ENCODE results near the gene TERB2.
"Not testable (repeated sequence)": the region's sequence is repeated elsewhere in the genome, so short reads cannot be mapped to it uniquely, and the experiment has no call there.

Gene TERB2

GRCh38 chr15:44956388-44956787, at the start of gene TERB2:
Gene TERB2, plus strand, starts transcription at chr15:44956687. Its CDS starts 32 bp downstream, at chr15:44956719.
- no peak for DNase-seq

GRCh38 chr15:44909423-44909822, 47.1 kb upstream of the TERB2 start:
- no peak for DNase-seq

GRCh38 chr15:44910981-44911625, 45.4 kb upstream of the TERB2 start:
- DNase-seq, result no peak

- not testable (repeated sequence) for DNase-seq
Measured at GRCh38 chr15:44912186-44912585, 44.3 kb upstream of the TERB2 start.

GRCh38 chr15:44912974-44913448, 43.5 kb upstream of the TERB2 start:
- DNase-seq, result not testable (repeated sequence)

GRCh38 chr15:44918136-44918535, 38.4 kb upstream of the TERB2 start:
- DNase-seq, result no peak

GRCh38 chr15:44928658-44929057, 27.8 kb upstream of the TERB2 start:
- DNase-seq, result not testable (repeated sequence)

GRCh38 chr15:44930283-44930682, 26.2 kb upstream of the TERB2 start:
- not testable (repeated sequence) for DNase-seq

GRCh38 chr15:44958302-44958701, 1.8 kb downstream of the TERB2 start:
- not testable (repeated sequence) for DNase-seq

- no peak for DNase-seq
Measured at GRCh38 chr15:44968475-44968874, 12.0 kb downstream of the TERB2 start.

GRCh38 chr15:44971036-44971435, 14.5 kb downstream of the TERB2 start:
- no peak for DNase-seq

- not testable (repeated sequence) for DNase-seq
Measured at GRCh38 chr15:44976183-44976582, 19.7 kb downstream of the TERB2 start.

GRCh38 chr15:44977781-44978180, 21.3 kb downstream of the TERB2 start:
- DNase-seq, result not testable (repeated sequence)

- not testable (repeated sequence) for DNase-seq
Measured at GRCh38 chr15:44979617-44980339, 23.3 kb downstream of the TERB2 start.

GRCh38 chr15:44984144-44984543, 27.7 kb downstream of the TERB2 start:
- not testable (repeated sequence) for DNase-seq

- DNase-seq, result not testable (repeated sequence)
Measured at GRCh38 chr15:44986346-44987055, 30.0 kb downstream of the TERB2 start.

- not testable (repeated sequence) for DNase-seq
Measured at GRCh38 chr15:44987711-44988110, 31.2 kb downstream of the TERB2 start.

GRCh38 chr15:44988184-44988869, 31.8 kb downstream of the TERB2 start:
- not testable (repeated sequence) for DNase-seq

GRCh38 chr15:44988870-44989219, 32.4 kb downstream of the TERB2 start:
- not testable (repeated sequence) for DNase-seq

- DNase-seq, result not testable (repeated sequence)
Measured at GRCh38 chr15:44997632-44998031, 41.1 kb downstream of the TERB2 start.

GRCh38 chr15:44999105-44999504, 42.6 kb downstream of the TERB2 start:
- DNase-seq, result no peak

- DNase-seq, result not testable (repeated sequence)
Measured at GRCh38 chr15:45001180-45001579, 44.7 kb downstream of the TERB2 start.

Data from stimulated activated CD4-positive, alpha-beta T cell treated with anti-CD3 and anti-CD28 coated beads, Interleukin-4, amount 100 ng/mL, for 4 hours (primary cell).